GM12878 (cell line): ENCODE results near the gene GPR26. TPM values are rescaled to one million over a fixed set of nuclear protein-coding genes. Genes with fewer than 3 reads are reported as not detected.

ENCODE experiments used
- ATAC-seq: fragments of 200-7000 bp; cut with Tn5 transposase; 3 replicates; pipeline ENCODE4 v1.9.1; 2020; ENCODE audit warnings: mild to moderate bottlenecking, moderate library complexity
- BruUV-seq: library from RNA; stranded (reverse); fragments of 400-500 nt; replicated peaks from 2 replicates; lab custom pipeline; 2021; lab: Mats Ljungman, UMichigan
- CTCF ChIA-PET: fragments of 300-600 bp; sonication (Branson Sonifier 250); formaldehyde crosslinking; extraction: SDS; loops from one replicate; lab custom pipeline; 2021; ENCODE audit warnings: inconsistent platforms; lab: Yijun Ruan, JAX
- POLR2A ChIA-PET: fragments of 350-600 bp; formaldehyde crosslinking; extraction: SDS; loops from one replicate; lab custom pipeline; 2021; ENCODE audit warnings: inconsistent platforms; lab: Charles Lee
- RAD21 ChIA-PET: fragments of 300-600 bp; sonication (Branson Sonifier 250); formaldehyde crosslinking; loops from one replicate; lab custom pipeline; 2023; ENCODE audit warnings: antibody characterized with exemption; ENCODE audit not compliant: unreplicated experiment; lab: Charles Lee
- SMC1A ChIA-PET: fragments of 300-600 bp; sonication (Branson Sonifier 250); formaldehyde crosslinking; loops from one replicate; lab custom pipeline; 2023; ENCODE audit not compliant: unreplicated experiment, uncharacterized antibody; lab: Charles Lee
- DNase-seq: peaks from one replicate; pipeline ENCODE4 v3.0.0-alpha.2; 2011; ENCODE audit warnings: low read depth, low spot score
- FAIRE-seq: peaks from 3 replicates; lab custom pipeline; 2011; peaks lifted over from hg19 to GRCh38; lab: Jason Lieb, UNC
- H2AFZ ChIP-seq: 2 replicates; pipeline ENCODE4 v1.6.0; 2011; ENCODE audit warnings: low read depth, low read length, control low read depth; ENCODE audit not compliant: control insufficient read depth
- H3K27ac ChIP-seq: 2 replicates; pipeline ENCODE4 v1.5.1; 2011; ENCODE audit warnings: control low read depth; ENCODE audit not compliant: control insufficient read depth, insufficient read depth
- H3K27me3 ChIP-seq, 2 experiments: replicated peaks in 1 of 2; 2 replicates each; pipeline versions ENCODE4 v1.6.0 to v1.6.1; 2011; ENCODE audit warnings: low read length in 1 of 2; ENCODE audit not compliant: control insufficient read depth in 2 of 2, insufficient read depth in 2 of 2
- H3K36me3 ChIP-seq, 2 experiments: 2 replicates each; pipeline ENCODE4 v1.5.1; 2011; ENCODE audit warnings: low read length in 1 of 2; ENCODE audit not compliant: control insufficient read depth in 2 of 2, insufficient read depth in 2 of 2
- H3K4me1 ChIP-seq: 2 replicates; pipeline ENCODE4 v1.6.1; 2011; ENCODE audit warnings: mild to moderate bottlenecking, low read length, moderate library complexity, mixed read lengths; ENCODE audit not compliant: control insufficient read depth, insufficient read depth
- H3K4me2 ChIP-seq: 2 replicates; pipeline ENCODE4 v1.6.0; 2011; ENCODE audit warnings: control low read depth; ENCODE audit not compliant: control insufficient read depth, insufficient read depth
- H3K4me3 ChIP-seq: fragments of 200-600 bp; sonication (generic); 2 replicates; pipeline ENCODE4 v1.5.1; 2016
- H3K79me2 ChIP-seq: 2 replicates; pipeline ENCODE4 v1.6.0; 2011; ENCODE audit warnings: low read length; ENCODE audit not compliant: control insufficient read depth, insufficient read depth
- H3K9ac ChIP-seq: 2 replicates; pipeline ENCODE4 v1.8.0; 2011; ENCODE audit warnings: low read length, control low read depth, mixed read lengths; ENCODE audit not compliant: control insufficient read depth, insufficient read depth
- H3K9me3 ChIP-seq: replicated peaks from 3 replicates; pipeline ENCODE4 v1.5.1; 2011; ENCODE audit warnings: mild to moderate bottlenecking, low read length; ENCODE audit not compliant: control insufficient read depth, insufficient read depth
- H4K20me1 ChIP-seq: 2 replicates; pipeline ENCODE4 v1.6.0; 2011; ENCODE audit not compliant: control insufficient read depth, insufficient read depth
- CHD1 ChIP-seq: IDR thresholded peaks from 2 replicates; pipeline ENCODE4 v1.6.1; 2012; ENCODE audit warnings: low read depth, low read length, improper control_type of control experiment
- ETV6 ChIP-seq, 2 experiments: fragments of 450-650 bp in 1 of 2; IDR thresholded peaks in 1 of 2; conservative IDR thresholded peaks in 1 of 2; 2 replicates each; pipeline ENCODE4 v1.6.1; 2014; ENCODE audit warnings: antibody characterized with exemption in 1 of 2, borderline replicate concordance in 1 of 2, low read depth in 1 of 2, mild to moderate bottlenecking in 1 of 2, moderate library complexity in 1 of 2
- FOS ChIP-seq: IDR thresholded peaks from 3 replicates; pipeline ENCODE4 v1.6.1; 2011; ENCODE audit warnings: borderline replicate concordance; ENCODE audit not compliant: insufficient read length; ENCODE audit errors: extremely low read depth
- LARP7 ChIP-seq: fragments of 450-650 bp; IDR thresholded peaks from 2 replicates; pipeline ENCODE4 v1.6.1; 2017; ENCODE audit warnings: mild to moderate bottlenecking
- MAX ChIP-seq: IDR thresholded peaks from 2 replicates; pipeline ENCODE4 v1.6.1; 2012; ENCODE audit warnings: low read depth, low read length, improper control_type of control experiment
- NKRF ChIP-seq: fragments of 450-650 bp; conservative IDR thresholded peaks from 2 replicates; pipeline ENCODE4 v1.6.1; 2017; ENCODE audit warnings: mild to moderate bottlenecking, moderate library complexity
- SREBF2 ChIP-seq: IDR thresholded peaks from 2 replicates; pipeline ENCODE4 v1.6.1; 2012; ENCODE audit warnings: mild to moderate bottlenecking, low read length
- STAT1 ChIP-seq: fragments of 450-650 bp; conservative IDR thresholded peaks from 2 replicates; pipeline ENCODE4 v1.6.1; 2014; ENCODE audit warnings: antibody characterized with exemption, mild to moderate bottlenecking
- ZBTB33 ChIP-seq: fragments of 450-650 bp; IDR thresholded peaks from 2 replicates; pipeline ENCODE4 v1.6.1; 2017; ENCODE audit warnings: mild to moderate bottlenecking
- ZNF207 ChIP-seq: fragments of 450-650 bp; IDR thresholded peaks from 2 replicates; pipeline ENCODE4 v1.6.1; 2014; ENCODE audit warnings: antibody characterized with exemption, mild to moderate bottlenecking, borderline replicate concordance
- WGBS: methylation state at CpG from one replicate; pipeline ENCODE4 v1.1.6; 2016; ENCODE audit warnings: low lambda C conversion rate; ENCODE audit not compliant: insufficient replicate concordance, insufficient coverage; ENCODE audit errors: missing lambda C conversion rate; 5-methylcytosine and 5-hydroxymethylcytosine counted together
- in situ Hi-C: fragments of 300-500 bp; cut with MboI; formaldehyde crosslinking; loops from 9 replicates; pipeline ENCODE4 v1.14.3; 2018; ENCODE audit warnings: mixed read lengths
- intact Hi-C: fragments of 100-400 bp; cut with micrococcal nuclease; formaldehyde crosslinking; loops from one replicate; pipeline ENCODE4 v1.14.2; 2022; ENCODE audit not compliant: unreplicated experiment
- polyA plus RNA-seq, 11 experiments: library from polyadenylated mRNA; depleted of rRNA in 4 of 11; unstranded in 6 of 11; stranded (reverse) in 5 of 11; fragments of >200 nt; fragmentation: Nextera tagmentation in 4 of 11; fragmentation: Illumina TruSeq in 1 of 11; extraction: Ambion mirVana in 4 of 11; extraction: Trizol in 1 of 11; gene quantifications; 1 replicate in 1 of 11; 2 replicates in 10 of 11; pipeline versions ENCODE4 v1.2.1 to v1.2.3, GENCODE V29; 2011 to 2016; ENCODE audit warnings: inconsistent platforms in 2 of 11, missing spikeins in 2 of 11, low read depth in 1 of 11
- total RNA-seq, 4 experiments: library from RNA; depleted of rRNA in 3 of 4; stranded (reverse); fragments of >200 nt in 3 of 4; fragmentation: Illumina TruSeq in 1 of 4; extraction: Trizol in 1 of 4; gene quantifications; 2 replicates each; pipeline versions ENCODE4 v1.2.1 to v1.2.3, GENCODE V29; 2013 to 2021

The GPR26 gene
- total and polyA plus RNA-seq, 10 of the 15 experiments (the other 5 are each of a cell fraction or from before 2014, with no cell fraction given) = 0.01 to 0.03 TPM; not detected in 8

- no peaks in the 10 kb centered on the region for H3K27me3 ChIP-seq
- in situ Hi-C loops = no loop called here
- FAIRE-seq = no peak
- H4K20me1 ChIP-seq = no peaks in the 10 kb centered on the region
- no peaks in the 10 kb centered on the region for H3K36me3 ChIP-seq
- no TSS peak for BruUV-seq
- TF ChIP-seq ETV6 (conservative IDR thresholded peaks at IDR 0.05 in 1 of 2, IDR thresholded peaks at IDR 0.05 in 1 of 2; ENCODE audit: borderline replicate concordance in 1 of 2, low read depth in 1 of 2) = no peak
- no peak for TF ChIP-seq ZBTB33
- no peak for TF ChIP-seq SREBF2
- TF ChIP-seq CHD1 = no peak
- no peak overlapping the region for H3K9ac ChIP-seq
- no peaks in the 10 kb centered on the region for H3K4me1 ChIP-seq
- intact Hi-C loops = no loop called here
- CTCF ChIA-PET = no interaction called here
- no peak overlapping the region for H3K4me2 ChIP-seq
- POLR2A ChIA-PET = no interaction called here
- SMC1A ChIA-PET = no interaction called here
- no peak overlapping the region for H3K27ac ChIP-seq
- RAD21 ChIA-PET = no interaction called here
- no peak for DNase-seq
- no peaks in the 10 kb centered on the region for H3K79me2 ChIP-seq
- no peak for ATAC-seq
- no peak overlapping the region for H3K4me3 ChIP-seq
- no peaks in the 10 kb centered on the region for H3K9me3 ChIP-seq
- 49% methylated on average over 12 of the region's 12 CpGs for WGBS
- H2AFZ ChIP-seq = no peak overlapping the region
Observed at GRCh38 chr10:123724747-123725146, 58.6 kb downstream of the GPR26 start.

DNA sequence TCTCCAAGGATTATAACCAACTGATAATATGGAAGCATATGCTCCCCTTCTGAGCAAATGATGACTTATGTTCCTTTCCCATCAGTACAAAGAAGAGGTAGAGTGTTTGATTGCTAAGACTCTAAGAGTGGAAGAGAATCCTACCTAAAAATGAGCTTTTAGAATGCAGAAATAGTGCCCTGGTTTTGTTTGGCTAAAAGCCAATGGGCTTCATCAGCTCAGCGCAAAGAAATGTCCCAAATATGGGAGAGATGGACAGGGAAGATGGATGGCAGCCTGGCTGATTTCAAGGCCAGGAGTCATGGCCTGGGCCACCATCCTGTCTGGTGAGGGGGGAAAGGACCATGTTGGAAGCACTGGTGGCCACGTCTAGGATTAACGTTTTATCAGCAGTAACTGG is 60.2 kb downstream of the GPR26 start:
- RAD21 ChIA-PET = no interaction called here
- 7% methylated on average over 3 of the region's 3 CpGs for WGBS
- ATAC-seq (no peak), FAIRE-seq (no peak), DNase-seq (no peak)
- CTCF ChIA-PET = no interaction called here
- Histone ChIP-seq H3K27ac (no peak overlapping the region), H3K4me2 (no peak overlapping the region), H4K20me1 (no peaks in the 10 kb centered on the region), H3K4me1 (no peaks in the 10 kb centered on the region), H3K36me3 (no peaks in the 10 kb centered on the region), H2AFZ (no peak overlapping the region), H3K9ac (no peak overlapping the region), H3K79me2 (no peaks in the 10 kb centered on the region), H3K4me3 (no peak overlapping the region), H3K27me3 (no peaks in the 10 kb centered on the region), H3K9me3 (no peaks in the 10 kb centered on the region)
- POLR2A ChIA-PET = no interaction called here
- intact Hi-C loops (no loop called here), in situ Hi-C loops (no loop called here)
- SMC1A ChIA-PET = no interaction called here
- BruUV-seq = no TSS peak
- TF ChIP-seq ZNF207 (no peak), MAX (no peak), NKRF (no peak), FOS (no peak), LARP7 (no peak), STAT1 (no peak)
